ENCODE data around the gene DLX4.

Gene DLX4, protein sequence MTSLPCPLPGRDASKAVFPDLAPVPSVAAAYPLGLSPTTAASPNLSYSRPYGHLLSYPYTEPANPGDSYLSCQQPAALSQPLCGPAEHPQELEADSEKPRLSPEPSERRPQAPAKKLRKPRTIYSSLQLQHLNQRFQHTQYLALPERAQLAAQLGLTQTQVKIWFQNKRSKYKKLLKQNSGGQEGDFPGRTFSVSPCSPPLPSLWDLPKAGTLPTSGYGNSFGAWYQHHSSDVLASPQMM

GRCh38 chr17:49969134-49969759 lies at the start of gene DLX4:
TSS of gene DLX4 (plus strand) at chr17:49969190. CDS start at chr17:49969469, 279 bp downstream.
- no peak for DNase-seq (ENCODE audit: low read depth in 2 of 2)

- no peak for DNase-seq (ENCODE audit: low read depth in 2 of 2)
Measured at GRCh38 chr17:49920030-49920769, 48.8 kb upstream of the DLX4 start.

DNA sequence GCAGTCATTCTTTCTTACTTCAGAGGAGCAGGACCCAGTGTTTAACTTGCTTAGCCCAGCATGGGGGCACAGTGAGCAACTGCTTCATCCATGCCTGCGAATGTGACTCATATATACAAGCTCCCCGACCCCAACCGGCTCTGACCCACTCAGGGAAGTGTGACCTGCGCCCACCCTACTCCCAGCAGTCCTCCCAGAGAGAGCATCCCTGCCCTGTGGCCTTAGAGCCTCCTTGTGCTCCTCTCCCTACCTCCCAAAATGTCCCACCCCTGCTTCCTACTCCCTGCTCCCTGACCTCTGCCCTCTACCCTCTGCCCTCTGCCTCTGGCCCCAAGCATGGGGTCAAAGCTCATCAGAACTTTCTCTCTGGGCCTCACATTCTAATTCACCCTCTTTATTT lies 46.9 kb upstream of the DLX4 start:
- no peak for DNase-seq (ENCODE audit: low read depth in 2 of 2)

DNA sequence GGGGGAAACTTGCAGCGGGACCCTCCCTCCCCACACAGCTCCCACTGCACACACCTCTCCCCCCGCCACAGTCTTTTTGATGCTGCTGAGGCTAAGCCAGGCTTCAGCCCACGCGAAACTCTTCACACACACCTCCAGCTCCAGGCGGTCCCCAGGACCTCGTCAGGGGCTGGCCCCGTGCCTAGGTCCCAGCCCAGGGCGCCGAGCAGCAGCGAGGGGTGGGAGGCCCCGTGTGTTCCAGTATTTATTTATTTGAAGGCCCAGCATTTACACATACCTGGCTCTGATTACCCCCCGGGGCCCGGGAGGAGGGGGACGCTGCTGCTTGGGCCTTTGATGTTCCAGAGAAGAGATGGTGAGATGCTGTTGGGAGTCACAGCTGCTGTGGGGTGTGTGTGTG lies 44.9 kb upstream of the DLX4 start:
- no peak for DNase-seq (ENCODE audit: low read depth in 2 of 2)

DNA sequence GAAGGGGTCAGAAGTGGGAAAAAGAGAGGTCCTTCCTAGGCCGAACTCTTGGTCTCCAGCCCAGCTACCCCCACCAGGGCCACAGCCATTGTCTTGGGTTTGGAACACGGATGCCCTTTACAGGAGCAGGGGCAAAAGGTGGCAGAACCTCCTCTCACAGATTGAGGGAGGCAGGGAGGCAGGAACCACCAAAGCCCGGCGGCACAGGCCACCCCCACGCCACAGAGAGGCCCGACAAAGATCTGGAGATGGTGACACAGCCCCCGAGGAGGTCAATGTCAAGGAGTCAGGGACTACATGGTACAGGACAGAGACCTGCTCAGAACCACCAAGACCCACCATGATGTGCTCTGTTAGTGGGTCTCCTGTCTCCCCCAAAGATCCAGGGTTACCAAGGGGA lies 44.4 kb upstream of the DLX4 start:
- DNase-seq (ENCODE audit: low read depth in 2 of 2) = no peak

DNA sequence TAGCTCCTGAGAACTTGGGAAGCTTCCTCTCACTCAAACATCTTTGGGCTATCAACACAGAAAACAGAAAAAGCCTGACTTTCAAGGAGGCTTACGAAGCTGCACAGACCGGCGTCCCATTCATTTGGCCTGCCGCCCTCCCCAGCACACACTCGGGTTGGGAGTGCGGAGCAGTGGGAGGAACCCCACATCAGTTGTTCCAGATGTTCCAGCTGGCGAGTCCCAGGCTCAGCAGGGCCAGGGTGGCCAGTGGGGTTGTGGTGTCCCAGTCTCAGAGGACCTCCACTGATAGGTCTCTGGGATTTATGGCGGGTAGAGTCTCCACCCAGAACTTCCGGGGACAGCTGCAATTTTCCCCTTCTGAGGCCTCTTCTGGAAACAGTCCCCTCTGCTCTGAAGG lies 43.1 kb upstream of the DLX4 start:
- DNase-seq (ENCODE audit: low read depth in 2 of 2) = no peak

- DNase-seq (ENCODE audit: low read depth in 2 of 2) = no peak
Measured at GRCh38 chr17:49926886-49927285, 42.1 kb upstream of the DLX4 start.

- no peak for DNase-seq (ENCODE audit: low read depth in 2 of 2)
Measured at GRCh38 chr17:49928126-49928800, 40.7 kb upstream of the DLX4 start.

DNA sequence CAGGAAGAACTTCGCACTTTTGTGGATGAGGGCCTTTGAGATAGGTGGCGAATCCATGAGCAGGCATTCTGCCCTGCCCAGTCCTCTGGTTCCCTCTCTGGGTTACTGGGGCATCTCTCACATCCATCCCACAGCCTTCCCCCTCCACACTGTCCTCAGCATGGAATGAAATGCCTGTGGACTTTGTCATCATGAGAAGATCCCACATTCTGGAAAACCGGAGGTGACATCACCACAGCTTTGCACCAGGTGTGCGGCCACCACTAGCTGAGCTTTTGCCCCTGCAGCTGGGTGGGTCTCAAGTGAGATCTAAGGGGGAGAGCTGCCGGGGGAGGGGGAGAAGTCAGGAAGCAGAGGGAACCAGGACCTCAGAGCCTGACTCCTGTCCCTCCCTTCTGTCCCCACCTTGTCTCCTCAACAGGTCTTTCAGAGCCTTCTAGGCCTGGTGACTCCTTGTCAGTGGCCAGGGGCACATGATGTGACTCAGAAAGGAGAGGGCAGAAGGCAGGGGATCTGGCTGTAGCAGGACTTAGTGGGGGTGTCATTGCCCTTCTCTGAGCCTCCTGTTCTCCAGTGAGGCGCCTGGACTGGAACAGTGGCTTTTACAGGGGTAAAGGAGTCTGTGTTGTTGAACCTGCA lies 40.0 kb upstream of the DLX4 start:
- DNase-seq (ENCODE audit: low read depth in 2 of 2) = peak in 1 of 2 experiments; percentile 27

GRCh38 chr17:49930880-49931279 lies 38.1 kb upstream of the DLX4 start:
- no peak for DNase-seq (ENCODE audit: low read depth in 2 of 2)

DNA sequence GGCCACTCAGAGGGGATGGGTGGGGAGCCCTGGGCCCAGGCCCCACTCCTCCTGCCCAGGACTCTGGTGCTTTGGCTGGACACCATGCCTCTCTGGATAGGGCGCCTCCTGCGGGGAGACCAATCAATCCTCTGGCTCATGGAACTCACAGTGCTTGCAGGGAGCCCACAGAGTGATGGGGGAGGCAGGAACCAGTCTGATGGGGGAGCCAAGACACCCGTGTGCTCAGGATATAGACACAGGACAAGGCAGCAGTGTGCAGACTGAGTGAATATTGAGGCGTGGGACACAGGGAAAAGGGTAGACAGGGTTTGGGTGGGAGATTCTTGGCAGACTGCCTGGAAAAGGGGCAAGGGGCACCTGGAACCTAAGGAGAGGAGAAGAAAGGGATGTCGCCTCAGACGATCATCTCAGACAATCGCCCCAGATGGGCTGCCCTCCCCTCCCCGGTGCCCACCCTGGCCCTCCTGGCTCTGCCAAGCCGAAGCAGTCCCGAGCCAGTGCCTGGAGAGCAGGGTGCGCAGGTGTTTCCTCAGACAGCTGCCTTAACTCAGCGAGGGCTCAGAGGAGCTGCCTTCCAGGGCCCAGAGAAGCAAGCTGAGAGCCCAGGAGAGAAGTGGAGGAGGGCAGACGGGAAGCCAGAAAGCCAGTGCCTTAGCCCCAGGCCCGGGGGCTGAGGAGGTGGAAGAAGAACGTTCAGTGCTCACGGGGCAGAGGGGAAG lies 37.4 kb upstream of the DLX4 start:
- no peak for DNase-seq (ENCODE audit: low read depth in 2 of 2)

- DNase-seq (ENCODE audit: low read depth in 2 of 2) = no peak
Measured at GRCh38 chr17:49932138-49932723, 36.8 kb upstream of the DLX4 start.

- no peak for DNase-seq (ENCODE audit: low read depth in 2 of 2)
Measured at GRCh38 chr17:49932901-49933300, 36.1 kb upstream of the DLX4 start.

DNA sequence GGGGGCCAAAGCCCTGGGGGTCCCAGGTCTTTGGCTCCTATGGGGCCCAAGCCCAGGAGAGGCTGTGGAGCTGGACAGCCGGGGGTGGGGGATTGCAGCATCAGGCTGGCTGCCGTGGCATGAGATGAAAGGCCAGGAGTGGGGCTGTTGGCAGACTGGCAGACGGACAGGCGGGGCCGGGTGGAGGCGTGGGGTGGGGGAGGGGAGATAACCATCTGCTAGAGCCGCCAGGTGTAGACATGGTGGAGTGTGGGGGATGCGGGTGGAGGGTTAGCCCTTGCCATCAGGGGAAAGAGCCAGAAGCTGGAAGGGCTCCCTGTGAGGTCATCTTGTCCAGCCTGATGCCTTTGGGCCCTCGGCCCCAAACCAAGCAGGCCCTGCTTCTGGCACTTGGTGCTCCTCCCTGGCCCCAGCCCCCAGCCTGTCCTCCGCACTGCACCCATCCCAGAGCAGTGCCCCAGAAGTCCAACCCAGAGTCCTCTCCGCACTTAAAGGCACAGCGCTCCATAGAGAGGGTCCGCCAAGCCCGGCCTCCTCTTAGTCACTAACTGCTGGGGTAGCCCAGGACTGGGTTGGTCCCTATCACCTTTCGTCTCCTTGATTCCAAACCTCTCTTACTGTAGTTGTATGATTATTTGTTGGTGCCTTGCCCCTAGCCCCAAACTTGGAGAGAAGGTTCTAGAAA lies 33.3 kb upstream of the DLX4 start:
- DNase-seq (ENCODE audit: low read depth in 2 of 2) = no peak

- DNase-seq (ENCODE audit: low read depth in 2 of 2) = no peak
Measured at GRCh38 chr17:49936386-49936785, 32.6 kb upstream of the DLX4 start.

DNA sequence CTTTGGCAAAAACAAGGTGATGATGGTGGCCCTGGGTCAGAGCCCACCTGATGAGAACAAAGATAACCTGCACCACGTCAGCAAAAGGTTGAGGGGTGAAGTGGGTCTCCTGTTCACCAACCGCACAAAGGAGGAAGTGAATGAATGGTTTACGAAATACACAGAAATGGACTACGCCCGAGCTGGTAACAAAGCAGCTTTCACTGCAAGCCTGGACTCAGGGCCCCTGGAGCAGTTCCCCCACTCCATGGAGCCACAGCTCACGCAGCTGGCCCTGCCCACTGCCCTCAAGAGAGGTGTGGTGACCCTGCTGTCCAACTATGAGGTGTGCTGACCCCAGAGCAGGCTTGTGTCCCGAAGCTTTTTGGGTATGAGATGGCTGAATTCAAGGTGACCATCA lies 29.7 kb upstream of the DLX4 start:
- DNase-seq (ENCODE audit: low read depth in 2 of 2) = no peak

DNA sequence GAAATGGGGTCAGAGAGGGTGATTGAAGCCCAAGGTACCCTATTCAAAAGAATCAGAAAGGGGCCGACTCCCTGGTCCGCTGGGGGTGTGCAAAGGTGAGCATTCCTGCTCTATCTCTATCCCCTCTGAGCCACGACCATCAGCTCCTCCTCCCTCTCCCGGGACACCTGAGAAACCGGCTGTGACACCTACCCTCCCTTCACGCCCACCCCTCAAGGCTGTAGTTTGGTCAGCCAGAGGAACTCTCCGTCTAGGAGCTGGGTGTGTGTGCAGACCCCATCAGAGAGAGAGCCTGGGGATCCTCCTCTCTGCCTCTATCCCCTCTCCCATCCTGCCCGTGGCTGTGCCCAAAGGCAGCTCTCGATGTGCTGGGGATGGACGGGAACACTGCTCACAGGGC lies 27.6 kb upstream of the DLX4 start:
- DNase-seq (ENCODE audit: low read depth in 2 of 2) = no peak

DNA sequence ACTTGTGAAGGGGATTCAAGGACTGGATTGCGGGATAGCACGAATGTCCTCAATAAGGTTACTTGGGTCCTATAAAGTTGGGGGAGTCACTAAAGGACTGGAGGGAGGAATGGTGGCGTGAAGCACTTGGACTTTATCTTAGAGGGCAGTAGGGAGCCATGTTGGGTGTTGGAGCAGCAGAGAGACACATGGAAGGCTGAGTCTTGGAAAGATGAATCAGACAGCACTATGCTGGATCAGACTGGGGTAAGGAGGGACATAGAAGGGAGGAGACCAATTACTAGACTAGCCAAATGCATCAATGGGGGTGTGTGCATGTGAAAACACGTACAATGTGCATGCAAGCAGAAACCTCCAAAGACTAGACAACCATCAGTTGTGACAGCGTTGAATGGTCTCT lies 26.0 kb upstream of the DLX4 start:
- no peak for DNase-seq (ENCODE audit: low read depth in 2 of 2)

DNA sequence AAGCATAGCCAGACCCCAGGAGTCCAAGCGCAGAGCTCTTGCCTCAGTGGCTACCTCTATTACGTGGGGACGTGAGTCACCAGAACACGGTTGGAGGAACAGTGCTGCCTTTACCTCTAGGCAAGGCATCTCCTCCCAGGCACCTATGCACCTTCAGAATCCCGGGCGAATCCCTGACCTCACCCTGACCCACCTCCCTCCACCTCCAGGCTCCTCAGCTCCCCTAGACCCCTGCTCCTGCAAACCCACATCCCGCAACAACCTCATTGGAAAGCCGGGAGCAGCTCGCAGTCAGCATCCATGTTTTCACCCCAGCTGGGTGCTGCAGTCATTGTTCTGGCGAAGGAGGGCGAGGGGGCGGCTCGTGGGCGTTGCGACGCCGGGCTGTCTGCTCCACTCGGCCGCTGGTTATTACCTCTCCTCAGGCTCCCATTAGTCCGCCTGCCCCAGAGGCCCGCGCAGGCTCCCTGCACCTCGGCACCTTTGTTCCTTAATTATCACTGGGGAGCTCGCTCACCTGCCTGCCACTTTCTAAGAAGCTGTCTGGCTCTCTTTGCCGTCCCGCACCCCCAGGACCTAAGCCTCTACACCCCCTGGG lies 24.6 kb upstream of the DLX4 start:
- no peak for DNase-seq (ENCODE audit: low read depth in 2 of 2)

DNA sequence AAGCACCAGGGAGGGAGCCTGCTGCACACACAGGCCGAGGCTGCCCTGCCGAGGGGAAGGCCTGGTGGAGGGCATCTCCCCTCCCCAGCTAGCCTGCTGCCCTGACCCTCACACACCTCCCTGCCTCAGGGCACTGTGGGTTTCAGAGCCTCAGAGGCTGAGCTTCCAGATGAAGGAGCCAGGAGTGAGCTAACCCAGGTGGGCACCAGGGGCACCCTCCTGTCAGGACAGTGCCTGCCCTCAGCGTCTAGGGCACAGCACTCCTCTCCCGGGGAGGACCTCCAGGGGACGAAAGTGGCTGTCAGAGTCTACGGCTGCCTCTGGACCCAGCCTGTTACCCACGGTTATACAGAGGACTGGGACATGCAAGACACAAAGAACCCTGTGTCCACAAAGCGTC lies 22.8 kb upstream of the DLX4 start:
- DNase-seq (ENCODE audit: low read depth in 2 of 2) = no peak

Measured in fibroblast of skin of left quadriceps (primary cell).